Measurements from ENCODE around the gene SLC35E4.
A peak's percentile ranks its signal among the peaks of the same experiment; 100 is the strongest.
"Not testable (repeated sequence)": the region's sequence is repeated elsewhere in the genome, so short reads cannot be mapped to it uniquely, and the experiment has no call there.

Gene SLC35E4

GRCh38 chr22:30667107-30667493 lies 31.5 kb downstream of the SLC35E4 start:
- H3K4me3 ChIP-seq, result peak overlapping the region; percentile 92
- TF ChIP-seq, protein P1, sequence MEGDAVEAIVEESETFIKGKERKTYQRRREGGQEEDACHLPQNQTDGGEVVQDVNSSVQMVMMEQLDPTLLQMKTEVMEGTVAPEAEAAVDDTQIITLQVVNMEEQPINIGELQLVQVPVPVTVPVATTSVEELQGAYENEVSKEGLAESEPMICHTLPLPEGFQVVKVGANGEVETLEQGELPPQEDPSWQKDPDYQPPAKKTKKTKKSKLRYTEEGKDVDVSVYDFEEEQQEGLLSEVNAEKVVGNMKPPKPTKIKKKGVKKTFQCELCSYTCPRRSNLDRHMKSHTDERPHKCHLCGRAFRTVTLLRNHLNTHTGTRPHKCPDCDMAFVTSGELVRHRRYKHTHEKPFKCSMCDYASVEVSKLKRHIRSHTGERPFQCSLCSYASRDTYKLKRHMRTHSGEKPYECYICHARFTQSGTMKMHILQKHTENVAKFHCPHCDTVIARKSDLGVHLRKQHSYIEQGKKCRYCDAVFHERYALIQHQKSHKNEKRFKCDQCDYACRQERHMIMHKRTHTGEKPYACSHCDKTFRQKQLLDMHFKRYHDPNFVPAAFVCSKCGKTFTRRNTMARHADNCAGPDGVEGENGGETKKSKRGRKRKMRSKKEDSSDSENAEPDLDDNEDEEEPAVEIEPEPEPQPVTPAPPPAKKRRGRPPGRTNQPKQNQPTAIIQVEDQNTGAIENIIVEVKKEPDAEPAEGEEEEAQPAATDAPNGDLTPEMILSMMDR (IDR thresholded peaks at IDR 0.05), result no peak
- H3K27ac ChIP-seq, result peak overlapping the region; percentile 25 to 76
- DNase-seq (ENCODE audit: low spot score), result no peak

DNA sequence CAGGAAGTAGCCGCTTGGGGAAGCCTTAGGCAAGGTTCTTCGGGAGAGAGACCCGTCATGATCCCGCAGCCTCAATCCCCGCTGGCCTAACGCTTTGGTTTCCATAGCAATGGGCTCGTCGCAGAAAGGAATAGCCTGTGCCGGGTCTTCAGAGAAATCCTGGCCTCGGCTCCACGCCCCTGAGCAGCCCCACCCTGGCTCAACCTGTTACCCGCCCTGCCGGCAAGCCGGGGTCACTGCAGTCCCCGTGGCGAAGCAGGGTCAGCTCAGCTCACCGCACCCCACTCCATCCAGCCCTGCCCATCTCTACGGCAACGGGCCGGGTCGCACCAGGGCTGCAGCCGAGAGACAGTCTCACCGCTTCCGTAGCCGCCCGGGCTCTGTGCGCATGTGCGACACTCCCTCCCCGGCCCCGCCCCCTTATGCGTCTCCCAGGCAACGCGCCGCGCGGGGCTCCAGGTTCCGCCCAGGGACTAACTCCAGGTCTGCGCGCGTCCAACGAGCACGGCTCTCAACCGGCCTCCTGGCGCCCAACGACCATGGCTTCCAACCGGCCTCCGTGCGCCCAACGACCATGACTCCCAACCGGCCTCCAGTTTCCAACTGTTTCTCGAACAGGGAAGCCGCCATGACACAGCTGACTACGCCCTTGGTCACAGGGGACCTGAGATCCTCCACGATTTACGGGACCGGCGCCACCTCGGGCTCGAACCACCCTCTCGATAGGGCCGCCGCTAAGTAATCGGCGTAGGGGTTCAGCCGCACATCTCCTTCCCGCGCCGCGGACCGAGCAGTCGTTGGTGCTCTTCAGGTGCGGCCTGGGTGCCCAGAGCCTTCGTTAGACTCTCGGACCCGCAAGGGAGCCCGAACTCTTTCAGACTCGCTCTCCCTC lies 32.2 kb downstream of the SLC35E4 start, which contains the start of gene DUSP18:
Gene DUSP18 (minus strand): TSS at position 382 of the 892 bp plus-strand sequence. CDS start 3,872 bp downstream, outside the sequence.
- peak; percentile 94 for DNase-seq (ENCODE audit: low spot score)
- Histone ChIP-seq H3K4me3 (peak within 1 kb of the TSS; percentile 92), H3K27ac (peak within 1 kb of the TSS; percentile 25 to 76)
- TF ChIP-seq, protein P1 (IDR thresholded peaks at IDR 0.05), result no peak

GRCh38 chr22:30668386-30668710 lies 32.8 kb downstream of the SLC35E4 start:
- no peak for DNase-seq (ENCODE audit: low spot score)
- Histone ChIP-seq H3K4me3 (peak overlapping the region; percentile 92), H3K27ac (peak overlapping the region in 1 of 2 donors; percentile 76)
- TF ChIP-seq, protein P1 (IDR thresholded peaks at IDR 0.05), result no peak

DNA sequence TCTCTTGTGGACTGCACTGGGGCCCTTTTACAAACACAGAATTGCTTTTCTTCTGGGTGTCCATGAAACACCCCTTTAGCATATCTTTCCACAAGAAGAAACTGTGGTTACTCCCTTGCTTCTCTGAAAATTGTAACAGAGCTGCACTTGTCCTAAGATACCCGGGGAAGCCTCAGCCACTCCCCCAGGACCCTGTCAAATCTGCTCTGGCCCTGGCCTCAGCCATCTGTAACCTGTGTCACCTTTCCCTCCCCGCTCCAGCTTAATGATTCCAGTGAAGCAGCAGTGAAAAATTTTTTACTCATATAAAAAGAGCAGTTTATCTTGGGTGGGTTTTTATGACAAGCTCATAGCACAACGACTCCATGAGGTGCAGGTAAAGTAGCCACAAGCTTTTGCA lies 35.5 kb downstream of the SLC35E4 start:
- DNase-seq (ENCODE audit: low spot score), result no peak
- no peak overlapping the region for H3K27ac ChIP-seq
- TF ChIP-seq, protein P1 (IDR thresholded peaks at IDR 0.05), result no peak
- no peak overlapping the region for H3K4me3 ChIP-seq

- Histone ChIP-seq H3K27ac (no peak overlapping the region), H3K4me3 (no peak overlapping the region)
- TF ChIP-seq, protein P1 (IDR thresholded peaks at IDR 0.05), result no peak
- no peak for DNase-seq (ENCODE audit: low spot score)
These were observed 37.6 kb downstream of the SLC35E4 start for GRCh38 chr22:30673136-30673535.

- Histone ChIP-seq H3K4me3 (no peak overlapping the region), H3K27ac (no peak overlapping the region)
- TF ChIP-seq, protein P1 (IDR thresholded peaks at IDR 0.05), result no peak
- DNase-seq (ENCODE audit: low spot score), result no peak
These were observed 38.9 kb downstream of the SLC35E4 start for GRCh38 chr22:30674482-30674881.

- no peak for DNase-seq (ENCODE audit: low spot score)
- H3K27ac ChIP-seq, result no peak overlapping the region
- no peak overlapping the region for H3K4me3 ChIP-seq
- TF ChIP-seq, protein P1 (IDR thresholded peaks at IDR 0.05), result no peak
These were observed 39.9 kb downstream of the SLC35E4 start for GRCh38 chr22:30675436-30675835.

DNA sequence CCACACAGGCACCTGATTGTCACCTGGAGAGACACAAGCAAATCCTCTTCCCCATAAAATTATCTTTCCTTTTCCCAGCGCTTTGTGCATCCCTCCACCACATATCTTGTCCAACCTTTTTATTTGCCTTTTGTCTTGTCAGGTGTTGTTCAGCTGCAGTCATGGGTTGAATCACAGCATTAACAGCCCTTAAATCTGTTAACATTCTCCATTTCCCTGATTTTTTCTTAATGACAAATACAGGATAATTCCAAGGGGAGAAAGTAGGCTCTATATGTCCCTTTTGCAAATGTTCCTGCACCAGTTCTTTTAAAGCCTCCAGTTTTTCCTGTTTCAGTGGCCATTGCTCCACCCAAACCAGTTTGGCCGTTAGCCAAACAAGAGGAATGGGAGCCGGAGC lies 41.0 kb downstream of the SLC35E4 start:
- H3K4me3 ChIP-seq; DNase-seq (ENCODE audit: low spot score); H3K27ac ChIP-seq: not testable (repeated sequence)

DNA sequence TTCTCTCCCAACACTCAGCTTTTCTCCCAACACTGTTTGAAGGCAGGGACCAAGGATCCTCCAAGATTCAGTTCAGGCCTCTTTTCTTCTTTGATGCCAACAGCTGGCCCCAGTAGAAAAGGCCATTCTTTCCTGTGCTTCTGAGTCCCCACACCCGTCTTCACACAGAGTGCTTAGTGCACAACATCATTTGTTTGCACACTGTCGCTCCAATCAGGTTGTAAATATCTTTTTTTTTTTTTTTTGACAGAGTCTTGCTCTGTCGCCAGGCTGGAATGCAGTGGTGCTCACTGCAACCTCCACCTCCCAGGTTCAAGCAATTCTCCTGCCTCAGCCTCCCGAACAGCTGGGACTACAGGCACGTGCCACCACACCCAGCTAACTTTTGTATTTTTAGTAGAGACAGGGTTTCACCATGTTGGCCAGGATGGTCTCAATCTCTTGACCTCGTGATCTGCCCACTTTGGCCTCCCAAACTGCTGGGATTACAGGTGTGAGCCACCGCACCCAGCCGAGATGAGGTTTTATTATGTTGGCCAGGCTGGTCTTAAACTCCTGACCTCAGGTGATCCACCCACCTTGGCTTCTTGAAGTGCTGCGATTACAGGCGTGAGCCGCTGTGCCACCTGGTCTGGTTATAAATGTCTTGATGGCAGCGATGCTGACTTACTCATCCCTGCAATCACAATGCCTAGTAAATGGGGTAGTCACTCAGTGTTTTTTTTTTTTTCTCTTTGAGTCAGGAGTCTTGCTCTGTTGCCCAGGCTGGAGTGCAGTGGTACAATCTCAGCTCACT lies 44.5 kb downstream of the SLC35E4 start:
- H3K4me3 ChIP-seq; H3K27ac ChIP-seq; DNase-seq (ENCODE audit: low spot score): not testable (repeated sequence)
